HG02588 (cell line): ENCODE measurements around the gene KIAA0753.
"Not testable (repeated sequence)": the region's sequence is repeated elsewhere in the genome, so short reads cannot be mapped to it uniquely, and the experiment has no call there.

Experiments
- ATAC-seq: cut with Tn5 transposase; IDR thresholded peaks from one replicate; pipeline ENCODE4 v1.9.1; 2021; ENCODE audit warnings: mild to moderate bottlenecking, moderate library complexity; ENCODE audit not compliant: unreplicated experiment

The KIAA0753 gene

DNA sequence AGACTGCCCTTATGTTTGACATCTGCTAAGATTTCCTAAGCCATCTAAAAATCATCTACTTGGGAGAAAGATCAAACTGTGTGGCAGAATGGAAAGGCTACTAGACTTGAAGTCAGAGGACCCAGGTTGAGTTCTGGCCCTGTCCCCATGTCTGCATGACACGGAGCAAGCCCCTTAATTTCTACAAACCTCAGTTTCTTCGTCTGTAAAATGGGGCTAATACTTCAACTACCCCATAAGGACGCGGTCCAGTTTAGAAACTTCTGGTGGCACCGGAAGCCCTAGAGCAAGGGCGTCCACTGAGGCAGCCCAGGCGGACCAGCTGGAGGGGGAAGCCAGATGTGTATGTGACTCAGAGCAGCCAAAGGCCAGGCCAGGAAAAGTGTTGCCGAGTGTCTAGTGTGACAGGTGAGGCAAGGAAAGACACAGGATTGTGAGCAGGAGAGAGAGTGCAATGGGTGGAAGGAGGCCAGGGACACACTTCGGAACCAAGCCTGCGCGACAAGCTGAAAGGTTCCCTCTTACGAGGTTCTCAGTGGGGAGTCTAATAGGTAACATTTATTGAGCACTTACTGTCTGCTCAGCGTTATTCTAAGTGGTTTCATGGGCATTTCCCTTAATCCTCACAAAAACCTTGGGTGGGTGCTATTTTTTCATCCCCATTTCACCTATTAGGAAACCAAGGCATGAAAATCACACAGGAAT, 66.4 kb downstream of the KIAA0753 start:
- no peak for ATAC-seq

DNA sequence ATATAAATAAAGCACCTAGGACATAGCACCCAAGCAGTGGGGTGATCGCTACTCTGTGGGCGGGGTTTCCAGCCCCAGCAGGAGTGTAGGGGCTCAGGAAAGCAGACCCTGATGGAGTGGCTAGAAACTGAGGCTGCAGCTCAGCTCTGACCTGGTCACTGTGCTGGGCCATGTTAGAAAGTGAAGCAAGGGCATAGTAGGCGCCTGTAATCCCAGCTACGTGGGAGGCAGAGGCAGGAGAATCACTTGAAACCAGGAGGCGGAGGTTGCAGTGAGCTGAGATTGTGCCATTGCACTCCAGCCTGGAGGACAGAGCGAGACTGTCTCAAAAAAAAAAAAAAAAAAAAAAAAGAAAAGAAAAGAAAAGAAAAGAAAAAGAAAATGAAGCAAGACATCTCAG, 67.0 kb downstream of the KIAA0753 start:
- ATAC-seq, result not testable (repeated sequence)

DNA sequence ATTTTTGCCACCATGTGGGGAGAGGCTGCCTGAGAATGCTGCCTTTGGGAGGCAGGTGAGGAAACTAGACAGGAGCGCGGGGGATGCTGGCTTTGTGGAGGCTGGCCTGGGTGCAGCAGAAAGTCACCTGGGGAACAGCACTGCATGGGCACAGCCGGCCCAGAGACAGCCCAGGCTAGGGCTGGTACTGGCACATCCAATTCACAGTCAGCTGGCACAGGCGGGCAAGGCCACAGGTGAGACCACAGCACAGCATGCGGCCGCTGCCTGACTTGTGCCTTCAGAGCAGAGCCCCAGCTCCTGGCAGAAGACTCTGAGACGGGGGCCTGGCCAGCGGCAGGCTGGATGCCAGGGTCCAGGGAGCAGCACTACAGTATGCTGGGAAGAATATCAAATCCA, 67.5 kb downstream of the KIAA0753 start:
- no peak for ATAC-seq

DNA sequence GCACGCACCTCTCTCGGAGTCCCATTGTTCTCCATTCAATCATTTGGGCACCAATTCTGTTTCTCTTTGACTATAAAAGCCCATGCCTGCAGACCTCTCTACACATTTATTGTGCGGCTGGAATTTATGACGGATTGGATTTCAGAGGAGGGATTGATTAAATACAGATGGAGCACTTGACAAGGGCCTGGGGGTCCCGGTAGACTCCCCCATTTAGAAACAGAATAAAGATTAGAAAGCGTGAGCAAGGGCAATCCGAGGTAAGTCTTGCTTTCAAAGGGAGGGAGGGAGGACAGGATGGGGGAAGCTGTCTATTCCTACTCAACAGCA, 69.1 kb downstream of the KIAA0753 start:
- no peak for ATAC-seq

DNA sequence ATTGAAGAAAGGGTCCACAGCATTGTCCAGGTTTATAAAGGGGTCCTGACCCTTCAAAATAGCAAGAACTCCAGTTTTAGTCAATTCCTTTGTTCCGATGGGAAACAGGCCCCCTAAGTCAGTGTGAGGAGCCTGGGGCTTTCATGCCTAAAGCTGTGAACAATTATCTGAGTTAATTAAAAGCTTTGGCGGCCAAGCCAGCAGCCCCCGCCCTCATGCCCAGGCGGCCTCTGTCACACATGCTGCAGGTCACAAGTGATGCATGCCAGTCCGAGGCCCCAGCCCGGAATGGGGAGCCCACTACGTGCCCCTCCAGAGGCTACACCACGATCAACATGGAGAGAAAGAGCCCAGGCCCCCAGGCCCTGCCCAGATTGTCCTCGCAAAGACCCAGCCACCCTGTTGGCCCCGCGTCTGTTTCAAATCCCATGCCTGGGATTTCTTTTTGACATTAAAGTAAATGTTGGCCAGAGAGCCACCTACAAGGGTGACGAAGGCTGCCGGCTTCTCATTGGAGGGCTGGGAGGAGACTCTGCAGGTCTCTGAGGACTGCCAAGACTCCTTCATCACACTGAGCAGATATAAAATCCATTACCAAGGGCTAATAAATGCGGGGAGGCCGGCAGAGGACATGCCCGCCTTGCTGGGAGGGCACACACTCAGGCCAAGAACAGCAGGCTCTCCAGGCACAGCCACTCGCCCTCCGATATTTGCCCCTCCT, 69.6 kb downstream of the KIAA0753 start:
- no peak for ATAC-seq

DNA sequence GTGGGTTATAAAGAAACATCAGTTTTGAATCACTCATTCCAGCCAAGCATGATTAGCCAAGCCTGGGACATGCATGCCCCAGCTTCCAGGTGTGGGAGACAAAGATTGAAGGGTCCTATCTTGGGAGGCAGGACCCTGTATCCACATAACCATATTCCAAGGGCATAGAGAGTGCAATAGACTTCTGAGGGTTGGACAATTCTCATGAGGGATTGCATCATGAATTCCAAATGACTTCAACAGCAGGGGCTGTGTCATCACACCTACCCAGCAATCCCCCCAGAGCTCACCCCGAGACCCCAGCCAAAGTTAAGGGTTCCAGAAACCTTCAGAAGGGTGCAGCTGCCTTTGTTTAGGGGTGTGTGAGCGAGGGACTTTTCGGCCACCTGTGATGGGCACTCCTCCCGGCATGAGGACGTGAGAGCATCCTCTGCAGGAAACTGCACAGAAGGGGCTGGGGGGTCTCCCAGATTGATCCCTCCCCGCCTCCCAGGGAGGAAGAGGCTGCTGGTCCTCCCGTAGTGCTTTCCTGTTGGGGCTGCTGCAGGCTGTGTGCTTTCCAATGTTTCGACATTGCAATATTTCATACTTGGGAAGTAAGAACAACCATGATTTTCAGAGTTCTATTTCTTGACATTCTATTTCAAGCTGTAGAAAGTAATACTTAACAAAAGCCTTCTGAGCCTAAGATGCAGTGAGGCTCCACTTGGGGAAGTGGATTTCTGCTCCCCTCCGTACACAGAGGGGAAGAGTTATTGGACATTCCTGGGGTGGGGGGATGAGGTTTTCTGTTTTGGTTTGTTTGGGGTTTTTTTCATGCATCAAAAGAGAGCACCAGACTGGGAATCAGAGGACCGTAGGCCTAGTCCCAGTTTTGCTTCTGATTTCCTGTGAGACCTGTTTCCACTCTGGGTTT, 70.9 kb downstream of the KIAA0753 start:
- ATAC-seq, result no peak

DNA sequence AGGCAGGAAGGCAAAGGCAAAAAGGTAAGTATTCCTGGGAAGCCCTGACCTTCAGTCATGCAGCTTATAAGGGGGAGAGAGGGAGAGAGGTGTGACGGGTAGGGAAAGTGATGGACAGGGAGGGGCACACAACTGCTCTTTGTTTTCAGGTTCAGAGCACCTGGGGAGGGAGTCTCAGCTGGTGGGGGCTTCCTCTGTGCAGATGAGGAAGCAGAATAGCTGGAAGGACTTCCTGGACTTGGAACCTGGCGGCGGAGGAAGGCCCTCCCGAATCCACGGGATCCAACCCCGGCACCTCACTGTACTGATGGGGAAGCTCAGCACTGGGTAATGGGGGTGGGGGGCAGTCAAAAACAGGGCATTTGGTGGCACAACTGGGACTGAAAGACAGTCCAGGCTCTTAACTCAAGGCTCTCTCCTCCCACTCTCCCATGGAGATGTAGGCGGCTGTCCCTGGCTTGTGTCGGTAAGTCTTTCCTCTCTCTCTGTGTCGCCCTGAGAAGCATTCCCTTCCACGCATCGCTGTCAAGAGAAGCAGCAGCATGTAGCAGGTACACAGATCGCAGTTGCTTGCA, 72.2 kb downstream of the KIAA0753 start:
- no peak for ATAC-seq

DNA sequence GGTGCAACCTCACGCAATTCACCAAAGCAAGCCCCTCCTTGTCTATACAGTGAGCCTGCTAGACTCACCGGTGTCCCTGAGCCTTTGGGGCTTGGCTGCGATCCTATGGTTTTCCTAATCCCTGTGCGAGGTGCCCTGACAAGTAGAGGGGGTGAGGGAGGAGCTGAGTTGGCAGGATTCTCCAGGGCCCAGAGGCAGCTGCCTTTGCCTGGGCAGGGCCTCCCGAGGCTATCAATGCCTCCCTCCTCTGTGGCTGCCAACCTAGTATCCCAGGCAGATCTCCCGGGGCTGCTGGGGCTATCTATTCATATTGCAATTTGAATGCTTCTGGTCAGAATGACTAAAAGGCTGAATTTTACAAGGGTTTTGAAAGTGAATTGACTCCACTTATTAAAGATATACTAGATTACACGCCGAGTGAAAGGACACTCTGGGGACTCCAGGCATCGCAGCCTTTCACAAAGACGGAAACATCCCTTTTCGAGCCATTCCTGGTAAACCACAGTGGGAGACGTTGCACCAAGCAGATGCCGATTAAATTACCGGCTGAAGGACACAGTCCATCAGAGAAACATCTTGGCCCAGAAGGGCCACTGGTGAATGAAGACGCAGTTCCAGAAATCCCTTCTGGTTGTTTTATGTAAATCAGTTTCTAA, 72.9 kb downstream of the KIAA0753 start:
- no peak for ATAC-seq

DNA sequence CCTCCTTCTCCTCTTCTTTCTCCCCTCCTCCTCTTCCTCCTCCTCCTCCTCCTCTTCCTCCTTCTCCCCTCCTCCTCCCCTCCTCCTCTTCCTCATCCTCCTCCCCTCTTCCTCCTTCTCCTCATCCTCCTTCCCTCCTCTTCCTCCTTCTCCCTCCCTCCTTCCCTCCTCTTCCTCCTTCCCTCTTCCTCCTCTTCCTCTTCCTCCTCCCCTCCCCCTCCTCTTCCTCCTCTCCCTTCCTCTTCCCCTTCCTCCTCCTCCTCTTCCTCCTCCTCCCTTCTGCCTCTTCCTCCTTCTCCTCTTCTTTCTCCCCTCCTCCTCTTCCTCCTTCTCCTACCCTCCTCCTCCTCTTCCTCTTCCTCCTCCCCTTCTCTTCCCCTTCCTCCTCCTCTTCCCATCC, 79.1 kb downstream of the KIAA0753 start:
- ATAC-seq, result no peak

DNA sequence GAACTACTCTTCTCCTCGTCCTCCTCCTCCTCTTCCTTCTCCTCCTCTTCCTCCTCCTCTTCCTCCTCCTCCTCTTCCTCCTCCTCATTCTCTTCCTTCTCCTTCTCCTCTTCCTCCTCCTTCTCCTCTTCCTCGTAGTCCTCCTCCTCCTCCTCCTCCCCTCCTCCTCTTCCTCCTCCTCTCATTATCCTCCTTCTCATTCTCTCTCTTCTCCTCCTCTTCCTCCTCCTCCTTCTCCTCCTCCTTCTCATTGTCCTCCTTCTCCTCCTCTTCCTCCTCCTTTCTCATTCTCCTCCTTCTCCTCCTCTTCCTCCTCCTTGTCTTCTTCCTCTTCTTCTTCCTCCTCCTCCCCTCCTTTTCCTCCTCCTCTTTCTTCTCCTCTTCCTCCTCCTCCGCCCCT, 80.0 kb downstream of the KIAA0753 start:
- ATAC-seq, result no peak

DNA sequence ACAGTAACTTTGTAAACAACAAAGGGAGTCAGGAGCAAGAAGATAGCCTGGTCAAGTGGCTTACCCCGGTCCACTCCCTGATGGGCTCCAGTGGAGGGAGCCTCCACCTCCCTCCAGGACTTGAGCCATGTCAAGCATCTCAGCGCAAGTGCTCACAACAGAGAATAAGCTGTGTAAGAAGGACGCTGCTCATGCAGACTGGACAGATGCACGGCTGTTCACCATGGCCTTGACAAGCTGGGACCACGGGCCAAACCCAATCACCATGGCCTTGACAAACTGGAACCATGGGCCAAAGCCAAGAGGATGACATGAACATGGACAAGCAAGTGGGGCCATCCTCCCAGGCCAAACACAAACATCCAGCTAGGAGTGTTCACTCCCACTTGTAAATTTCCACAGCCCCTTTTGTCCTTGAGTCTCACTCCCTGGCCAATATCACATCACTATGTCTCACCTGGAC, 80.7 kb downstream of the KIAA0753 start:
- no peak for ATAC-seq

DNA sequence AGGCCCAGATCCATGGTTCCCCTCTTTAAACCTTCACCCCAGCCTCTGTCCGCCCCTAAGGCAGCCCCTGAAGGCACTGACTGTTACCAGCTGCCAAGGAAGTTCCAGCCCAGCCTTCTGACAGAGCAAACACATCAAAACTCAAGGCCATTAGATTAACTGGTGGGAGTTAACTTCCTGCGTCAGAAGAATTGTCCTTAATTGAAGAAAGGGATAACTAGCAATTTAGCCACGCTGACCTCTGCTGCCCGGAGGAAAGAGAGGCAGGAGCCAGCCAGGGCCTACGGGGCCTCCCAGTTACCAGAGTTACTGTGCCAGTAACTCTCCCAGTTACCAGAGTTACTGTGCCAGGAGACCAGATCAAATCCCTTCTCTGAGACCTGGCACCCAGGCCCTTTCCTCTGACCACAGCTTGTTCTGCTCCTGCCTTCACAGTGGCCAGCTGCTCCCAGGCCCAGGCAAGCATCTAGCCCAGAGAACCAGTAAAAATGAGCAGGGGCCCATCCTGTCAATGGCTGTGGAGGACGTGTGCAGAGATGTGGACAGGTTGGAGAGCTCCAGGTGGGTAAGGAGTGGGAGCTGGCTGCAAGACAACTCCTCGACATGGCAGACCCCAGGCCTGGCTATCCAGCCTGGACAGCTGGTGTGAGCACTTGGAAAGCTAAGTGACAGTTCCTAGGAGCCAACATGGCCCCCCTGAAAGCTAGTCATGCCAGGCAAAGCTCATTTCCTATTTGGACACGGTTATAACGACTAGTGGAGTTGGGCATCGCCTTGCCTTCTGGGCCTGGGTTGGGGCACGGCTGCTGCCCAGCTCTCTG, 81.4 kb downstream of the KIAA0753 start:
- no peak for ATAC-seq

DNA sequence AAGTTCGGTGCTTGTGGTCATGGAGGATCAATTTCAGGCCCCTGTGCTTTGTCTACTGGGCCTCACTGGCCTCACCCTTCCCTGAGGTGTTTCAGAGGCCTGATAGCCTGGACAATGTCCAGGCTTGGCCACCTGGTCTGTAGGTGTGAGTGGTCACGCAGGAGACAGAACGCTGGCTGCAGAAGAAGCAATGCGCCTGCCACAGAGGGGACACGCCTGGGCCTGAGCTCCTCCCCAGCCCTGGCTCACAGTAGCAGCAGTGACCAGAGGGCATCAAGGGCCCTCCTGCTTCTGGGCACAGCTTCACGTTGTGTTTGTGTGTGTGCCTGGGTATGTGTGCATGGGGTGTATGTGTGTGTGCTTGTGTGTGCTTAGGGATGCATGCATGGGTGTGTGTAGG, 82.2 kb downstream of the KIAA0753 start:
- ATAC-seq, result no peak

DNA sequence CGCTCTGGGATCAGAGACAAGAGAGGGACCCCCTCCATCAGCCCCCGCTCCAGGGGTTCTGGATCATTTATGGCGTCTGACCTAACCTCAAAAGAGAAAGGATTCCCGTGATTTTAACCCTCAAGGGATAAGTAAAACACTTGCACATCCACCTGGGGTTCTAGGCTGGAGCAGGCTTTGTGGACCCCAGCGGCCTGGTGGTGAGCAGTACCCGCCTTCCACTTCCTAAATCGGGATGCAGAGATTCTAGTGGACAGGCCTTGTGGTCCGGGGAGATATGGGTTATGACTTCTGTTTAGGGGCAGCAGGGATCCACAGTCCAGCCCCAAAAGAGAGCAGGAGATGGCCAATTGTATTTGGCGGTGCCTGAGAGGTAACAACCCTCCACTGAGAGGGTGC, 83.5 kb downstream of the KIAA0753 start:
- ATAC-seq, result no peak

DNA sequence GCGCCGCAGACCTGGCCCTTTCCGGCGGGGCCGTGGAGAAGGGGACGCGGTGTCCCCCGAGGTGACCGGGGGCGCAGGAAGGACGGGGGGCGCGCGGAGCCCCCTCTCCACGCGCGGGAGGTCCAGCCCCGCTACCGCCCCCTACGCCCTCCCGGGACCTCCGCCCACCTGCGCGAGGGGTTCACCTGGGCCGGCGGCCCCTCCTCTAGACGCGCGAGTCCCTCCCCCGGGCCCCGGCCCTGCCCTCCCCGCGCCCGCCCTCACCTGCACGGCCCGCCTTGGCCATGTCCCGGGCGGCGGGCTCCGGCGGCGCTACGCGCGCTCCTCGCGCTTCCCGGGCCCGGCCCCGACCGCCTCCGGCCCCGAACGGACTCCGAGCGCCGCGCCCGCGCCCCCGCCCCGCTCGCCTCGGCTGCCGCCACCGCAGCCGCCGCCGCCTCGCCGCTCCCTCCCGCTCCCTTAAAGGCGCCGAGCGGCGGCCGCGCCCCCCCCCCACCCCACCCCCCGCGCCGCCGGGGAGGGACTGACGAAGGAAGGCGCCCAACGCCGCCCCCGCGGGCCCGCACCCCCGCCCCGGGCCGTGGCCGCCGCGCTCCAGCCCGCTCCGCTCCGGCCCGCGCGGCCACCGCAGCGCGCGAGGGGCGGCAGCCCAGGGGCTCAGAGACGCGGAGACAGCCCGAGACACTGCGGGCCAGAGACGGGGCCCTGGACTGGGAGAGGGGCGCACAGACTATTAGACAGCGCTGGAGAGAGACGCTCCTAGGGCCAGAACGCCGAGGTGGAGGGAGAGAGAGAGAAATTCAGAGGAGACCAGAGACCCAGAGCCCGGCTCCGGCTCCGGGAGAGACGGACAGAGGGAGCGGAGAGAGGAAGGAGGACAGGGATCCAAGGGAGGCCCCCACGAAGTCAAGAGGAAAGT, 84.1 kb downstream of the KIAA0753 start, which contains the start of gene PITPNM3:
Gene PITPNM3, minus strand, starts transcription at position 435 of the 919 bp plus-strand sequence. Its CDS starts 149 bp downstream, at position 286.
- no peak for ATAC-seq

DNA sequence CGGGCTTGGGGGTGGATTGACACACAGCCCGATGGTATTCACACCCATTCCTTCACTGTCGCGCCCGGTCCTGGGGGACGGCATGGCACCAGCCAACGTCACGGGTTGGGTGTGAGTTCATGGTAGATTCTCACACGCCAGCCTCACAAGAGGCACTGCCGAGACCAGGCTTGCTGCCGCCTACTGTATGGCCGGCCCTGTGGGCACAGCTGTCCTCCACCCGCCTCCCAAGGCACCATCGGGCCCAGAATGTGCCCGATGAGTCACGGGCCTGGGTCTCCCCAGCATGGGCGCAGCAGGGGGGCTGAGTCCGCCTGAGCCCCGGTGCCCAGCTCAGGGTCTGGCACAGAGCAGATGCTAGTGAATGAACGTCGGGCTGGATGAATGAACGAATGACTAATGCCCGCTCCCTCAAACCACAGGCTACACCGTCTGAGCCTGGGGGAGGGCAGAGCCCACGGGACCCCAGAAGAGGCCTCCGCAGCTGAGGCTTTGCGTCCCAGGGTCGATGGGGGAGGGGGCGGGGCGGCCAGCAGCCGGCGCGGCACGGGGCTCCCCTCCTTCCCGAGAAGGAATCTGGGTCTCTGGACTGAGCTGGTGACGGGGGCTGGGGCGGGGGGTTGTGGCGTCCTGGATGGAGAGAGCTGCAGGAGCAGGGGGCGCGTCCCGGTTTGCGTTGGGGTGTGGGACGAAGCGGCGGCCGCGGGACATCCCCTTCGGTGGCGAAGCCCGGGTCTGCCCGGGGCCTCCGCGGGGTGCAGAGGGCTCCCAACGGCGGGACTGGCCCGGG, 85.0 kb downstream of the KIAA0753 start:
- no peak for ATAC-seq

DNA sequence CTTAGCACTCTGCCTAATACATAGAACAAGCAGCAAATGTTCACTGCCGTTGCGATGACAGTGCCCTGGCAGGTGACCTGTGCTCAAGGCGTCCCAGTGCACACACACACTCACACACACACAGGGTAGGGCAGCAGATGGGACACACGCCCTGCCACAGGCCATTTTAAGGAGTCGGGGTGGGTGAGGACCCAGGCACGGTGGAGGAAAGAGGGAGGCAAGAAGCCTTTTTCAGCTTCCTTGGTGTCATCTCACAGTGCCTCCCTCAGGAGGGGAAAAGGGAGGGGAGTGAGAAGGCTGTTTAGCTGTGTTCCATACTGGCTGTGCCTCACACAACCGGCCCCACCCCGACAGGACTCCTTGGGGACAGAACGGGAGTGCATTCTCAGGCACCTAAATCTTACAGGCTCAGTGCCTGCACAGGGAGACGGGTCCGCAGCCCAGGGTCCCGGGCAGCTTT, 85.6 kb downstream of the KIAA0753 start:
- ATAC-seq, result no peak

DNA sequence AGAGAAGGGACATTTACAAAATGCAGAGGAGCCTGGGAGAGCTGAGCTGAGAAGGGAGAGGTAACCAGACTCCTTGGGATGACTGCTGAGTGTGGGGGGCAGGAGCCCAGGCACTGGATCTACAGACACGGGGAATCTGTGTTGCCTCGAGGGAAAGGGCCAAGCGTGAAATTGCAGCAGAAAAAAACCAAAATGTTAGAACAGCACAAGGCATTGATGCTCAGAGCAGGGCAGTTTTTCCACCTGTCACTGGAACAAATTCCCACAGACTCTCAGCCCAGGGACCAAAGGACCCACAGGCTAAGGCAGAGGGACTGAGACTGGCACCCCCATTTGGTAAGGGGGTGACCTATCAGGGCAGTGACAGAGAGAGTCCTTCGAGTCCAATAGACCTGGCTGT, 86.2 kb downstream of the KIAA0753 start:
- ATAC-seq, result no peak
